GM18505 (cell line): ENCODE measurements around the gene APOL3.
"Not testable (repeated sequence)": the region's sequence is repeated elsewhere in the genome, so short reads cannot be mapped to it uniquely, and the experiment has no call there.

ENCODE experiments used
- ATAC-seq: cut with Tn5 transposase; IDR thresholded peaks from one replicate; pipeline ENCODE4 v1.9.1; 2021; ENCODE audit not compliant: unreplicated experiment
- POLR2A ChIP-seq: IDR thresholded peaks from 4 replicates; pipeline ENCODE4 v1.6.1; 2011; ENCODE audit warnings: borderline replicate concordance; ENCODE audit not compliant: insufficient read depth, insufficient read length; ENCODE audit errors: extremely low read depth

APOL3 gene

DNA sequence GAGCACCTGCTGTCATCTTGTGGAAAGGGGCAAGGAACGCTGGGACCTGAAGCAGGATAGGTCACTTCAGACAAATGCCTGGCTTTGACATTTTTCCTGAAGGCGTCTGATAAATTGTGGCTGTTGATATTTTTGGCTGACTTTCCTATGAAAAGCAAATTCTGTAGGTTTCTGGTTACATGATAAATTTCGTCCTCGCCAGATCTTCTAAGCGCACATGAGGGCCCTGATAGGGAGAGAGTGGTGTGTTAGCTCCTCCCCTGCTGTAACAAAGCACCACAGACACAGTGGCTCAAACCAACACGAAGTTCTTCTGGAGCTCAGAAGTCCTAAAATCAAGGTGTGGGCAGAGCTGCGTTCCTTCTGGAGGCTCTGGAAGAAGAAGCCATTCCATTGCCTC lies 21.5 kb upstream of the APOL3 start:
- TF ChIP-seq POLR2A = no peak

DNA sequence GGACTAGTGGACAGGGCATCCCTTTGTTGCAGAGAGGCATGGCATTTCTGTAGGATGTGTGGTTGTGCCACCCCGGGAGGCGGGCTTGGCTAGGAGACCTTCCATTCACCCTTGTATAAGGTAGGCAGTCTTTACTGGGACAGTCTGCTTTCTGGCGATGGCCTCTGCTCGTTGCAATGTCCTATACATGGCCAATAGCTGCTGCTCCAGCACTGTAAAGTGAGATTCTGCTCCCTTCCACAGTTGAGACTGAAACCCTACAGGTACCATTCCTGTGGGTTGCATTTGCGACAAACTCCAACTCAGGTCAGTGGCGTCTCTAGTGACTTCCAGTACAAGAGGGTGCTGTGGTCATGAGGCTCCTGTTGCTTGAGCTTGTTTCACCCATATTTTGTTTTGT lies 20.4 kb upstream of the APOL3 start:
- no peak for TF ChIP-seq POLR2A

More for the DNA sequence above, 21.5 kb upstream of the APOL3 start:
- ATAC-seq = no peak

DNA sequence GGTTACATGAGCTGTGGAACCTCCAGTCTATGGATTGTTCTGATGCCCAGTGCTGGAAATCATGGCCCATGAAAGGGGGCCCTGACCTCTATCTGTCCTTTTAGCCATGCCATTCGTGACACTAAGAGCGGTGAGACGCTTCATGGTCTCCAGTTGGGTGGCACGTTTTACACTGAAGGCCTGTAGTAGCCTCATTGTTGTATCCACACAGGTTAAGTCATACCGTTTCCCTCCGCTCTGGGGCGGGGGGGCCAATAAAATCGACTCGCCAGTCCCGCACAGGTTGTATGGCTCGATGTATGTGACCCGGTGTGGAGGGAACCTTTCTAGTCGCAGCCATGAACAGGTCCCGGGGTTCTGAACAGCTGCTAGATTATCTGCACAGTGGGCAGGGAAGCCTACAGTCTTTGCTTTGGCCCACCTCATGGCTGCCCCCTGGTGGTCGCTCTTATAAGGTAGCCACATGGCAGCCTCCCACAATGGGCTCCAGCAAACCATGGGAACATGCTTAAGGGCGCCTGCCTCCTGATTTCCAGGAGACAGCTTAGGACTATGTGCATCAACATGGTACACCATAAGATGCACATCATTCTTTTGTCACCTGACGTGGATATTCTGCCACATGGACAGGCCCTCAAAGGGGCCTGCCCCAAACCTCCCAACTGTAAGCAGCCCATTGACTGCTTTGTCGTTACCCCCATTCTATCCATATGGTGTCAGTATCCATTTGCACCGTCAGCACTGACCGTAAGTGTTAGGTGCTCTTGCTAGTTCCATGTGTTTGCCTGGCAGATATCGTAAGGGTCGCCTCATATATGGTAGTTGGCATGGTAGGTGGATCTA lies 19.7 kb upstream of the APOL3 start:
- no peak for ATAC-seq
- no peak for TF ChIP-seq POLR2A

More for the DNA sequence above, 20.4 kb upstream of the APOL3 start:
- ATAC-seq = no peak

DNA sequence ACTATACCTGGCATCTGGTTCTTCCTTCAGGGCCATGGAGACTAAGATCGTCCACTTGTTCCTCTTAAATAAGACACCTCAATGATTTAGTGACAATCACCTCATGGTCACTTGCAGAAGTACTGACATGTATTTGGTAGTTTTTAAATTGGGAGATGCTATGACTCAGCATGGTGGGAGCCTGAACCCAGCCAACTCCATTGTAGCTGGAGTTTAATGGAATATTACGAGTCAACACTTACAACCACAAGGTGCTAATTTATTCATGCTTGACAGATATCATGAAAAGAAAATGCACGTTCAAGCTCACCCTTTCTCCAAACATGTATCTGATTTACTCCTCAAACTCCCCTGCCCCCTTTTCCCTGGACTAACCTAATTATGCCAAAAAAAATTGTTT lies 16.6 kb upstream of the APOL3 start:
- no peak for TF ChIP-seq POLR2A
- no peak for ATAC-seq

DNA sequence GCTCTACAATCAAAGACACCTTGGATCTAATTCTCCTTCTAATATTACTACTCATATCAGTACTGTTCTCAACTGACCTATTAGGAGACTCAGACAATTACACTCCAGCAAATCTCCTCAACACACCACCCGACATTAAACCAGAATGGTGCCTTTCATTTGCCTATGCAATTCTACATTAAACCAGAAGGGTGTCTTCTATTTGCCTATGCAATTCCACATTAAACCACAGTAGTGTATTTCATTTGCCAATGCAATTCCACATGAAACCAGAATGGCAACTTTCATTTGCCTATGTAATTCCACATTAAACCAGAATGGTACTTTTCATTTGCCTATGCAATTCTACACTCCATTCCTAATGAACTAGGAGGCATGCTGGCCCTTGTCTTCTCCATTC lies 15.3 kb upstream of the APOL3 start:
- no peak for TF ChIP-seq POLR2A
- ATAC-seq = no peak

DNA sequence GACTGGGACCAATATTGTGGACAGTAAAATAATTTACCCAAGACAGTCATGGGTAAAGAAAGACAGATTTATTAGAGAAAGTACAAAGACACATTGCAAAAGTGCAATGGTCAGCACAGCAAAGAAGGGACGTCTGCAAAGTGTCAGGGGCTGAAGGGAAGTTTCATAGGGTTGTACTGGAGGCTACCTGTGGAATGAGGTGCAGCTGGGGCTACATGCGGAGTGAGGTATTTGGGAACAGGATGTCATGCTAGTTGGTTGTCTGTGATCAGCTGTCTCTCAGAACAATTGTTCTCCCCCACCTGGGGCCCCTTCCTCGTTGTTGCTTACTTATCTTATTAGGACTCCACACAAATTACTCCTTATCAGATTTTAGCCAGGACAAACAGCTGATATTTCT lies 11.4 kb upstream of the APOL3 start:
- ATAC-seq = no peak
- TF ChIP-seq POLR2A = no peak

DNA sequence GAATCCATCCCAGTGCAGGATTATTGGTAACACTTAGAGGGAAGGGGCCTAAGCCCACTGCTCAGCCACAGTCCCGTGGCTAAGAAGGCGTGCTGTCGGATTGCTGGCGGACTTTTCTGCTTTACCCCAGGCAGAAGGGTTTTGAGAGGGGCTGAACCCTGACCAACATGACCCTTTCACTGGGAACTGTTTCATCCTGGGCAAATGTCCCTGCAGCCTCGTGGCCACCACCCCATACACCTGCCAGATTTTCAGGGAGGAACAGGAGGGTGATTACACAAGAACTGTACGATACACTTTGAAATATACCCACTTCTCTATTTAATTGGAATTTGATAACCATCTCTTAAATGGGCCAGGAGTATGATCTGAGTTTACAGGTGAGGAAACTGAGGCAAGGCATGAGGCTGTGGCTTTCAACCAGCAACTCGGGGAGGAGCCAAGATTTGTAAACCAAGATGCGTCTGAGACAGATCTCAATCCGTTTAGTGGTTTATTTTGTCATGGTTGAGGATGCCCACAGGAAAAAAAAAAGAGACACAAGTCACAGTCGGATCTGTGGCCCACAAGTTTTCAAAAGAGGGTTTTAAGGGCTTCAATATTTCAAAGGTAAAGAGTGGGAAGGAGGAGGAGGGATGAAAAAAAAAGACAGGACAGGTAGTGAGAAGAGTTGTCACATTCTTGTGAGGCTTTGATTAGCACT lies 6.1 kb upstream of the APOL3 start:
- ATAC-seq = no peak

DNA sequence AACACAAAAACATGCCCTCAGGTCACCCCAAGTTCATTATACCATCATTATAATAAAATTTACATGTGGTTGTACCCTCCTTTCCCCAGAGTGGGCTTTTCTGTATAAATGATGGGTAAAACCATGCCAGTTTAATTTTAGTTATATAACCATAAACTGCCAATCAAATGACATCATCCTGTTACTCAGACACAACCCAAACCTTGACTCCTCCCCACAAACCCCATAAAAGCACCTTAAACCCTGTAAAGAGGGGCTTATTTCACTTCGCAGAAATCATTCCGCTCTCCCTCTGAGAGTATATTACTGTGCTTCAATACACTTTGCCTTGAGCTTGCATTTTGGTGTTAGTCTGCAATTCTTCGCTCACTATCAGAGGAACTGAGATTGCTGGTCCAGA lies 5.5 kb upstream of the APOL3 start:
- TF ChIP-seq POLR2A = no peak
- no peak for ATAC-seq

More for the DNA sequence above, 6.1 kb upstream of the APOL3 start:
- no peak for TF ChIP-seq POLR2A

DNA sequence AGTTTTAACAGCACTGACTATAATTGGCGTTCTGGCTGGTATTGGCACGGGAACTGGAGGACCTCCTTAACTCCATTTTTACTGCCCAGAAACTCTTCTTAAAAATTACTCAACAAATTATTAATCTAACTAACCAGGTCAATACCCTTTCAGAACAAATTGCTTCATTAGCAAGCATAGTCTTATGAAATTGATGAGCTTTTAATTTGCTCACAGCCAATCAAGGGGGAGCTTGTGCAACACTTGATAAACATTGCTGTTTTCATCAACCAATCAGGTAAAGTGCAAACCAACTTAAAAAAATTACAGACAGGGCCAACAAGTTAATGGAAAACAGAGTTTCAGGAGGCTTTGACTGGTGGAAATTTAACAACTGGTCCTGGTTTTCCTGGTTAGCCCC lies 4.6 kb upstream of the APOL3 start:
- TF ChIP-seq POLR2A = no peak
- ATAC-seq = no peak

DNA sequence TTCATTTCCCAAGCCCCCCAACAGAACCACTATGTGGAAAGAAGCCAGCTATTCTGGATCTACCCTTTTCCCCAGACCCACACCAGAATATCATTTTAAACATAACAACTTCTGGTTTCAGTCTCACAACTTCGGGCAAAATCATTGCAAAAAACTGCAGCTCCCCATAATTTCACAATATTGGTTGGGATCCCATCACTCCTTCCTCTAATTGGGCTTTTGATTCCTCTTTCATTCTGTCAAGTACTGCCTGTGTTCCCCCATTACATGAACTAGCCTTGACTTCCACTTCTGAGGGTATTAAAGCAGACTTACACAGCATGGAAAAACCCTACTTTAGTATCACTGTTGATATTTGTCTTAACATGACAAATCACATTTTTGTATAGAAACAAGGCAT lies 4.1 kb upstream of the APOL3 start:
- no peak for ATAC-seq
- no peak for TF ChIP-seq POLR2A

DNA sequence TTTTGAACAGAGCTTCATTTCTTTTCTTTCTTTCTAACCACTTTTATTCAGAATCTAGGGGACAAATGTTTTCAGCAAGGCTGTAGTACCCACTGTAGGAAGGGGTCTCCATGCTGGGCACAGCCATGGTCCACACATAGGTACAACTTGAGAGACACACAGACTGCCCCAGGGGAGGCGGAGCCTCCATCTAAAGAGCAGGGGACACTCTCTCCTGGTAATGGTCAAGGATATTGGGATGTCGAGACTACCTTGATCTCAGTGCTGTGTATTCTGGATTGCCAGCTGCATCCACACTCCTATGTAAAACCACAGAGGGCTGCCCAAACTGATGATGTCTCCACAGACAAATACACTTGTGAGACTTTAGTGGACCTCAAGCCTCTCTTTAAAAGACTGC lies 2.9 kb upstream of the APOL3 start:
- no peak for TF ChIP-seq POLR2A
- ATAC-seq = no peak

DNA sequence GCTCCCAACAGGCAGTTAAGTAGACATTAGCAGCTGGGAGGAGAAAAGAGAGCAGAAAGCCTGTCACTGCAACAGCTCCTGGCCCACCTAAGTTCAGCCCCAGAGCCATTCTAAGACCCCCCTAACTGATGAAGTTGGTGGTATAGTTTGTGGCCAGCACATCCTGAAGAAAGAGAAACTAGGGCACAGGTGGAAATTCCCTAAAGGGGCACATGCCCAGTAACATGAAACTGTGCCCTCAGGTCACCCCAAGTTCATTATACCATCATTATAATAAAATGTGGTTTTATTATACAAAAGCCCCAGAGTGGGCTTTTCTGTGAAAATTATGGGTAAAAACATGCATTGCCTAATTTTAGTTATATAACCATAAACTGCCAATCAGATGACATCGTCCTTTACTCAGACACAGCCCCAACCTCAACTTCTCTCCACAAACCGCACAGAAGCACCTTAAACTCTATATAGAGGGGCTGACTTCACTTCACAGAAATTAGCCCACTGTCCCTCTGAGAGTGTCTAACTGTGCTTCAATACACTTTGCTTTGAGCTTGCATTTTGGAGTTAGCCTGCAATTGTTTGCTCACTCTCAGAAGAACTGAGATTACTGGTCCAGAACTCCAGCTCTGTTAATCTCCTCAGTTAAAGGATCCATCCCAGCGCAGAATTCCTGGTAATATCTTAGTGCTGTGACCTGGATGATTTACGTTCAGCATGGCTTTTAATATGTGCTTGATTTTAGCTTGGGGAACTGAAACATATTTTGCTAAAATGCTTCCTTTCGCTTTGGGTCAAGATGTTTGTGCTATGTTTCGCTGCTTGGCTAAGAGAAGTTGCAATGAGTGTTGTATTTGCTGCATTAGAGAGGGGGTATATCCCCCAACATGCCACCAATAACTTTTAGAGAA lies 1.8 kb upstream of the APOL3 start:
- no peak for TF ChIP-seq POLR2A
- peak; percentile 45 for ATAC-seq

DNA sequence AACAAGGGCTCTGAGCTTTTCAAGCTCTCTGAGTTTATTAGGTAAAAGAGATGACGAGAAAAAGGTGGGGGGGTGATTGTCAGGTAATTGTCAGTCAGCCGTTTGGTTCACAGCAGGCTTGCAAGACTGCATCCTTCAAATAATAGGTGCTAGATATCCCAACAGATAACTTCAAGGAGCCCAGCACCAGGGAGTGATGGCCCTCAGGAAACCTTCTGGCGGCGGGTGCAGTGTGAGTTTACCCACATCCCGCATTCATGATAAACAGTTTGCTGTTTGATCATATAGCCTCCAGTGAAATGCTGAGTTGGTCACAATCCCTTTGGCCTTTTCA lies 1.2 kb upstream of the APOL3 start:
- ATAC-seq = not testable (repeated sequence)

DNA sequence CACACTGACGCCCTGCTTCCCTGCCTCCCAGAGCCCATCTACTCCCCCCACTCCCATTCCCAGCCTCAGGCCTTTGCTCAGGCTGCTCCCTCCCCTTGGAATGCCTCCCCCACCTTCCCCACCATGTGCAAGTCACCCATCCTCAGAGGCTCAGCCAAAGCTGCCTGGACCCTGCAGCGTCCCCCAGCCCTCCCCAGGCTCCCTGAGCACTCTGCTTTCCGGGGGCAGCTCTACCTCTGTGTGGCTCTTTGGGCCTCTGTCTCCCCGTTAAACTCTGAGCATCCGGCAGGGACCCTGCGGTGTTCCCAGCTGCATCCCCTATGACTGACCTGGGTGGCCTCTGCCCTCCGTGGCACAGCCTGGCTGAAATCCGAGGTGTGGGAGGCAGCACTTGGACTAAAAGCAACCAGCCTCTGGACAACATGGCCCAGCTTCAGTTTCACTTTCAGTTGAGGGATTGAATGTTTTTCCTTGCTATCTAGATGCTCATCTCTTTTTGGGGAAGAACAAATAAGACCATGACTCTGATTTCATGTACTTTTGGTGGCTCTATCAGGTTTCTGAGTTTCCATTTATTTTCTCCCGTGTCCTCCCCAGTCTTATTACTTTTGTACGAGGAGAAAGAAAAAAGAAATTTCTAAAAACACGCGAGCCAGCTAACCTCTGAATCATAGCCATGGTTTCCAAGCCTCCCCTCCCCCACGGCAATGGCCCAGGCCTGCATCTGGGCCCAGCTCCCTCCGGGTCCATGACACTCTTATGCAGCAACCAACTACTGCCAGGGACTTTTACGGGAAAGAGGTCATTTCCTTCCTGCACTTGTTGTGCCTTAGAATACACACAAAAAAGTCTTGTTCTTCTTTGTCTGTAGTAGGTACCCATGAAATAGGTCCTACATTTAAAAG lies 3.8 kb downstream of the APOL3 start:
- TF ChIP-seq POLR2A = no peak
- ATAC-seq = no peak
